Measurements from ENCODE around the gene KCNMA1.

KCNMA1 gene

GRCh38 chr10:77493851-77494261 is 143.8 kb downstream of the KCNMA1 start:
- no peak for TF ChIP-seq CTCF (IDR thresholded peaks at IDR 0.05; ENCODE audit: low read depth, low read length)
- no peak for DNase-seq (ENCODE audit: extremely low read depth, low read depth)

DNA sequence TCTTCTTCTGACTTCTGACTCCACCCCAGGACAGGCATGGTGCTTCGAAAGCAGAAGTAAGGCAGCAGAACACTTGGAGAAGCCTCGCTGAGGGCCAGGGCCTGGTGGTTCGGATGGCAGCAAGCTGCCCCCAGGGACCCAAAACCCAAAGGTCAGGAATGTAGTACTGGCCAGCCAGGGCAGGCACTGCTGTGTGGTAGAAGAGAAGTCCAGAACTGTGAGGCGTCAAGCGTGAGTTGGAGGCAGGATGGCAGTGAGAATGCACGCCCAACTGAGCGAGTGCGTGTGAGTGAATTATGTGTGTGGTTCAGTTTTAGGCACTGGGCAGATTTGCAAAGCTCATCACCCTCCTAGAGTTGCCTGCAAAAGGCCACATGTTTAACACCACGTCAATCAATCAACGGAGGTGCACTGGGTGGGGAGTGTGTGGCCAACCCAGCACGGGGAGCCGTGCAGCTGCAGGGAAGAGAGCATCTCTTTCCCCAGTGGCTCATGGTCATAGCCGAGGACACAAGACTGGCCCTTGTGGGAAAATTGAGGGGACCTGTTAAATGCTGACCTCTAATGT is 144.3 kb downstream of the KCNMA1 start:
- DNase-seq (ENCODE audit: extremely low read depth, low read depth), result no peak
- no peak for TF ChIP-seq CTCF (IDR thresholded peaks at IDR 0.05; ENCODE audit: low read depth, low read length)

GRCh38 chr10:77492368-77492994 is 145.1 kb downstream of the KCNMA1 start:
- DNase-seq (ENCODE audit: extremely low read depth, low read depth), result no peak
- TF ChIP-seq CTCF (IDR thresholded peaks at IDR 0.05; ENCODE audit: low read depth, low read length), result no peak

GRCh38 chr10:77490534-77491314 is 146.9 kb downstream of the KCNMA1 start:
- TF ChIP-seq CTCF (IDR thresholded peaks at IDR 0.05; ENCODE audit: low read depth, low read length), result no peak
- DNase-seq (ENCODE audit: extremely low read depth, low read depth), result no peak

GRCh38 chr10:77486517-77486916 is 151.1 kb downstream of the KCNMA1 start:
- DNase-seq (ENCODE audit: extremely low read depth, low read depth), result no peak
- no peak for TF ChIP-seq CTCF (IDR thresholded peaks at IDR 0.05; ENCODE audit: low read depth, low read length)

GRCh38 chr10:77485847-77486246 is 151.8 kb downstream of the KCNMA1 start:
- no peak for DNase-seq (ENCODE audit: extremely low read depth, low read depth)
- no peak for TF ChIP-seq CTCF (IDR thresholded peaks at IDR 0.05; ENCODE audit: low read depth, low read length)

GRCh38 chr10:77482072-77482471 is 155.5 kb downstream of the KCNMA1 start:
- TF ChIP-seq CTCF (IDR thresholded peaks at IDR 0.05; ENCODE audit: low read depth, low read length), result no peak
- no peak for DNase-seq (ENCODE audit: extremely low read depth, low read depth)

Data from AG09319 (cell line).